Measurements from ENCODE around the gene TMOD3.

Gene TMOD3

GRCh38 chr15:51889486-51889885 lies 60.0 kb downstream of the TMOD3 start:
- TF ChIP-seq, protein P1, sequence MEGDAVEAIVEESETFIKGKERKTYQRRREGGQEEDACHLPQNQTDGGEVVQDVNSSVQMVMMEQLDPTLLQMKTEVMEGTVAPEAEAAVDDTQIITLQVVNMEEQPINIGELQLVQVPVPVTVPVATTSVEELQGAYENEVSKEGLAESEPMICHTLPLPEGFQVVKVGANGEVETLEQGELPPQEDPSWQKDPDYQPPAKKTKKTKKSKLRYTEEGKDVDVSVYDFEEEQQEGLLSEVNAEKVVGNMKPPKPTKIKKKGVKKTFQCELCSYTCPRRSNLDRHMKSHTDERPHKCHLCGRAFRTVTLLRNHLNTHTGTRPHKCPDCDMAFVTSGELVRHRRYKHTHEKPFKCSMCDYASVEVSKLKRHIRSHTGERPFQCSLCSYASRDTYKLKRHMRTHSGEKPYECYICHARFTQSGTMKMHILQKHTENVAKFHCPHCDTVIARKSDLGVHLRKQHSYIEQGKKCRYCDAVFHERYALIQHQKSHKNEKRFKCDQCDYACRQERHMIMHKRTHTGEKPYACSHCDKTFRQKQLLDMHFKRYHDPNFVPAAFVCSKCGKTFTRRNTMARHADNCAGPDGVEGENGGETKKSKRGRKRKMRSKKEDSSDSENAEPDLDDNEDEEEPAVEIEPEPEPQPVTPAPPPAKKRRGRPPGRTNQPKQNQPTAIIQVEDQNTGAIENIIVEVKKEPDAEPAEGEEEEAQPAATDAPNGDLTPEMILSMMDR (IDR thresholded peaks at IDR 0.05; ENCODE audit: low read depth, low read length, missing control alignments), result no peak
- no peak overlapping the region for H3K4me3 ChIP-seq (ENCODE audit: low read depth, low read length)
- DNase-seq (ENCODE audit: low read depth), result no peak
- in situ Hi-C loops (cut with HindIII; ENCODE audit: low sequenced_read_pairs), result no loop called here

GRCh38 chr15:51904421-51904820 lies 75.0 kb downstream of the TMOD3 start:
- in situ Hi-C loops (cut with HindIII; ENCODE audit: low sequenced_read_pairs), result no loop called here
- no peak for DNase-seq (ENCODE audit: low read depth)
- TF ChIP-seq, protein P1 (IDR thresholded peaks at IDR 0.05; ENCODE audit: low read depth, low read length, missing control alignments), result no peak
- H3K4me3 ChIP-seq (ENCODE audit: low read depth, low read length), result no peak overlapping the region

- H3K4me3 ChIP-seq (ENCODE audit: low read depth, low read length), result no peak overlapping the region
- TF ChIP-seq, protein P1 (IDR thresholded peaks at IDR 0.05; ENCODE audit: low read depth, low read length, missing control alignments), result no peak
- in situ Hi-C loops (cut with HindIII; ENCODE audit: low sequenced_read_pairs), result no loop called here
- DNase-seq (ENCODE audit: low read depth), result no peak
Observed at GRCh38 chr15:51904931-51905330, 75.5 kb downstream of the TMOD3 start.

DNA sequence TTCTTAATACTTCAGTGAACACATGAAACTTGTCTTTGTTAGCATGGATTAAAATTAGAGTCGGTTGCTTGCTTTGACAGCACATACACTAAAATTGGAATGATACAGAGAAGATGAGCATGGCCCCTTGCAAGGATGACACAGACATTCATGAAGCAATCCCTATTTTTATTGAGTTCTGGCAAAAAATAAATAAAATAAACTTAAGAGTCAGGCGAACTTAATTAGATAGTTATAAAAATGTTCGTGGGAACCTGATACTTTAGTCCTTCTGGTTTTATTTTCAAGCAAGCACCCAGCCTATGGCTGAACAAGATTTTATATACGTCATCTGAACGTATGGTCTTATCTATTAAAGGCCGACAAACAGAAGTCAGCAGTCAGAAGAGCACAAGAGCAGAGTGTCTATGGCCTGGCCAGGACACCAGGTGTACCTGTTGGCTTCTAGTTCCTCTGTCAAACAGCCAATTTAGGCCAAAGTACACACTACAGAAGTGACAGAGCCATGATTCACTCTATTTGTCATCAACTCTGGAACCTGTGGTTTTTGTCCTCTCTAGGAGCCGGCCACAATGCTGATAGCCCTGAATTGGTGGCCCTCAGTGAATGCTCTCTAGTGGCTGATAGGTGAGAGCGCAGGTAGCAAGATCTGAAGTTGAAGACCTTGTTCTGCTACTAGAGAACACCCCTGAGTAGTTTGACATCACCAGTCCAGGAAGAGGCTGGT lies 77.8 kb downstream of the TMOD3 start:
- in situ Hi-C loops (cut with HindIII; ENCODE audit: low sequenced_read_pairs), result no loop called here
- no peak for DNase-seq (ENCODE audit: low read depth)
- no peak overlapping the region for H3K4me3 ChIP-seq (ENCODE audit: low read depth, low read length)
- TF ChIP-seq, protein P1 (IDR thresholded peaks at IDR 0.05; ENCODE audit: low read depth, low read length, missing control alignments), result peak; percentile 8

DNA sequence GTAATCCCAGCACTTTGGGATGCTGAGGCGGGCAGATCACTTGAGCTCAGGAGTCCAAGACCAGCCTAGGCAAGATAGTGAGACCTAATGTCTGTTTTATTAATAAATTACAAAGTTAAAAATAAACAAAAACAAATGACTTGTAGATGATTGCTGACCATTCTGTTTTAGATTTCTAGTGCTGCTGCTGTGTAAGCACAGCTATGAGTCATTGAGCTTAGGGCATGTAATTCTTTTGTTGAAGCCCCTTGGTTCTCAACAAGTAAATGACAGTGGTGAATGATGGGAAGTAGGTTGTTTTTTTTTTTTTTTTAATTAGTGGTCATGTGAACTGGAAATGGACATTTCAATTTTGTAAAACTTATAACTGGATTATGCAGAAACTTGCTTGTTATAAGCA lies 78.9 kb downstream of the TMOD3 start:
- TF ChIP-seq, protein P1 (IDR thresholded peaks at IDR 0.05; ENCODE audit: low read depth, low read length, missing control alignments), result no peak
- DNase-seq (ENCODE audit: low read depth), result no peak
- in situ Hi-C loops (cut with HindIII; ENCODE audit: low sequenced_read_pairs), result no loop called here
- no peak overlapping the region for H3K4me3 ChIP-seq (ENCODE audit: low read depth, low read length)

DNA sequence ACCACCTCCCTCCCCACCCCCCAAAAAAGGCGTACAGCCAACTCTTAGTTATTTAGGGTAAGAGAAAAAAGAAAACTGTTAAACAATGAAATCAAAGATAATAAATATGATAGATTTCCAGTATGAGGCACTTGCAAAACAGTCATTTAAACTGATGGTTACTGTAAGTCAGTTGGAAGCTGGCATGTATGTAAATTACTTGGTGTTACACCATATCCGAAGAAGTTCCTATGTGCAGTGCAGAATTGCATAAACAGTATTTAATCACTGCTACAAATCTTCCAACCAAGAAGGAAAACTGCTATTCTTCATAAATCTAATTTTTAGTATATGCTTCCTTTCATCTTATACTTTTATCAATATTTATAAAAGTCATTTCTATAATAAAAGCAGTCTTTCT lies 80.1 kb downstream of the TMOD3 start:
- in situ Hi-C loops (cut with HindIII; ENCODE audit: low sequenced_read_pairs), result no loop called here
- DNase-seq (ENCODE audit: low read depth), result no peak
- TF ChIP-seq, protein P1 (IDR thresholded peaks at IDR 0.05; ENCODE audit: low read depth, low read length, missing control alignments), result no peak
- no peak overlapping the region for H3K4me3 ChIP-seq (ENCODE audit: low read depth, low read length)

Measured in astrocyte of the cerebellum (primary cell).